Measurements from ENCODE around the gene FAM168A.
A peak's percentile ranks its signal among the peaks of the same experiment; 100 is the strongest.

DNA sequence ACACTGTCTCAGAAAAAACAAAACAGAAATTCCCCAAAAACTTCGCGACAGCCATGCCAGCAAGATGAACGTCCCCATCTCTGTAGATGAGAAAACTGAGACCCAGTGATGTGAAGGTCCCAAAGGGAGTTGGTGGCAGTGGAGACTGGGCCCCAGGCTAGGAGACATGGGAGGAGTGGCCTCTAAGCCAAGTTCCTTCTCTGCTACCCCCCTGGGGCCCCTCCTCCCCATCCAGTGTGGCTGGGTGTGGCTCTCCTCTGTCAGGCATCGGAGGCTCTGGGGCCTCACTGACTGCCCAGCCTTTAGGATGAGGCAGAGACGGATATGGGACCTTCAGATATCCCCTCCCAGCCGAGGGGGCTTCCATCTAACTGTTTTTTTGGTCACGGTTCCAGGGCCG lies 211.9 kb downstream of the FAM168A start:
- TF ChIP-seq SMC3 (IDR thresholded peaks at IDR 0.05; ENCODE audit: borderline replicate concordance, low read length) (no peak), POLR2AphosphoS5 (IDR thresholded peaks at IDR 0.05; ENCODE audit: low read length) (peak; percentile 45; the same call in 1 of the 2 replicates), CTCF (IDR thresholded peaks at IDR 0.05 in 2 of 3, conservative IDR thresholded peaks at IDR 0.05 in 1 of 3; ENCODE audit: control insufficient read depth in 2 of 3, extremely low read depth in 1 of 3, insufficient read depth in 1 of 3, low read depth in 3 of 3, low read length in 3 of 3) (no peak)
